BJ (cell line): Measurements from ENCODE around the gene RITA1. TPM values are rescaled to one million over a fixed set of nuclear protein-coding genes. Genes with fewer than 3 reads are reported as not detected.
"Not testable (repeated sequence)": the region's sequence is repeated elsewhere in the genome, so short reads cannot be mapped to it uniquely, and the experiment has no call there.

Experiments used
- CTCF ChIA-PET: fragments of 350-600 bp; formaldehyde crosslinking; extraction: SDS; loops from one replicate; lab custom pipeline; 2021; ENCODE audit warnings: antibody characterized with exemption, inconsistent platforms; lab: Yijun Ruan, JAX
- POLR2A ChIA-PET: fragments of 300-600 bp; sonication (Branson Sonifier 250); formaldehyde crosslinking; extraction: SDS; loops from one replicate; lab custom pipeline; 2021; ENCODE audit warnings: antibody characterized with exemption; lab: Charles Lee
- DNase-seq: peaks from one replicate; pipeline ENCODE4 v3.0.0-alpha.2; 2011; ENCODE audit warnings: low read depth
- H3K27me3 ChIP-seq: 2 replicates; pipeline ENCODE4 v1.6.0; 2011; ENCODE audit warnings: low read length; ENCODE audit not compliant: control insufficient read depth, insufficient read depth
- H3K36me3 ChIP-seq: 2 replicates; pipeline ENCODE4 v1.5.1; 2011; ENCODE audit warnings: low read length; ENCODE audit not compliant: control insufficient read depth, insufficient read depth
- H3K4me3 ChIP-seq: 2 replicates; pipeline ENCODE4 v1.5.1; 2011; ENCODE audit warnings: low read depth, mild to moderate bottlenecking, control low read depth, low read length
- CTCF ChIP-seq: IDR thresholded peaks from 2 replicates; pipeline ENCODE4 v1.5.1; 2011; ENCODE audit warnings: low read depth, mild to moderate bottlenecking, control low read depth, inconsistent platforms, low read length, moderate library complexity; ENCODE audit not compliant: insufficient read depth
- polyA plus RNA-seq: library from polyadenylated mRNA; depleted of rRNA; stranded (reverse); fragments of >200 nt; gene quantifications from 2 replicates; pipeline ENCODE4 v1.2.3, GENCODE V29; 2011

RITA1 gene
- polyA plus RNA-seq, 1 experiment, result 19.4 TPM

GRCh38 chr12:113203852-113204760 lies 18.6 kb downstream of the RITA1 start:
- Histone ChIP-seq H3K27me3 (no peaks in the 10 kb centered on the region), H3K4me3 (no peak overlapping the region), H3K36me3 (no peaks in the 10 kb centered on the region)
- DNase-seq, result no peak
- ChIA-PET CTCF (interaction anchor here (0.6 to 2.4 kb wide), 7 partner anchors 9 to 221 kb away, joined by 3 to 14 read pairs (median 3); partner anchors contain the start of gene SDSL), POLR2A (no interaction called here)
- no peak for TF ChIP-seq CTCF

- H3K4me3 ChIP-seq, result no peak overlapping the region
- no peaks in the 10 kb centered on the region for H3K27me3 ChIP-seq
- H3K36me3 ChIP-seq, result no peaks in the 10 kb centered on the region
- no peak for TF ChIP-seq CTCF
- ChIA-PET POLR2A (no interaction called here), CTCF (interaction anchor here (0.6 to 2.4 kb wide), 4 partner anchors 10 to 220 kb away, joined by 3 to 14 read pairs (median 4); no protein-coding TSS in a partner anchor)
- no peak for DNase-seq
Observed at GRCh38 chr12:113204804-113205203, 19.3 kb downstream of the RITA1 start.

- POLR2A ChIA-PET, result not testable (repeated sequence)
- CTCF ChIA-PET, result interaction anchor here (1.4 kb wide), 1 partner anchor 11 kb away, joined by 5 read pairs; no protein-coding TSS in a partner anchor
Observed at GRCh38 chr12:113206802-113207201, 21.3 kb downstream of the RITA1 start.

GRCh38 chr12:113207613-113208040 lies 22.1 kb downstream of the RITA1 start:
- CTCF ChIA-PET, result interaction anchor here (0.7 to 1.4 kb wide), 3 partner anchors 12 to 129 kb away, joined by 3 to 5 read pairs (median 3); no protein-coding TSS in a partner anchor
- Histone ChIP-seq H3K36me3 (no peaks in the 10 kb centered on the region), H3K27me3 (no peaks in the 10 kb centered on the region), H3K4me3 (no peak overlapping the region)
- POLR2A ChIA-PET, result no interaction called here
- no peak for DNase-seq
- TF ChIP-seq CTCF, result no peak

More at GRCh38 chr12:113206802-113207201, 21.3 kb downstream of the RITA1 start:
- H3K4me3 ChIP-seq, H3K27me3 ChIP-seq, H3K36me3 ChIP-seq, DNase-seq: not testable (repeated sequence)

GRCh38 chr12:113208041-113208934 lies 22.8 kb downstream of the RITA1 start:
- DNase-seq, result no peak
- CTCF ChIA-PET, result interaction anchor here (0.7 to 1.4 kb wide), 3 partner anchors 9 to 43 kb away, joined by 3 to 5 read pairs (median 3); no protein-coding TSS in a partner anchor
- TF ChIP-seq CTCF, result no peak
- no peaks in the 10 kb centered on the region for H3K27me3 ChIP-seq
- H3K4me3 ChIP-seq, result no peak overlapping the region
- POLR2A ChIA-PET, result no interaction called here
- no peaks in the 10 kb centered on the region for H3K36me3 ChIP-seq
